H1 (cell line): ENCODE results near the gene NPAS4. TPM values are rescaled to one million over a fixed set of nuclear protein-coding genes. Genes with fewer than 3 reads are reported as not detected.

Experiments used
- ASH2L ChIP-seq: fragments of 200-600, 300-600 bp; sonication (generic); IDR thresholded peaks from one replicate; pipeline ENCODE4 v1.7.1; 2017; ENCODE audit warnings: low read length
- CREB1 ChIP-seq: IDR thresholded peaks from 2 replicates; pipeline ENCODE4 v1.6.1; 2012; ENCODE audit warnings: inconsistent platforms
- EP300 ChIP-seq, 2 experiments: IDR thresholded peaks; 1 replicate in 1 of 2; 2 replicates in 1 of 2; pipeline ENCODE4 v1.6.1; 2011 to 2012; ENCODE audit warnings: low read depth in 2 of 2, low read length in 2 of 2, mild to moderate bottlenecking in 2 of 2, borderline replicate concordance in 1 of 2, inconsistent platforms in 1 of 2, moderate library complexity in 1 of 2
- JUN ChIP-seq: IDR thresholded peaks from 2 replicates; pipeline ENCODE4 v1.6.1; 2011; ENCODE audit warnings: low read depth, mild to moderate bottlenecking, improper control_type of control experiment, low read length
- MAFK ChIP-seq: IDR thresholded peaks from 2 replicates; pipeline ENCODE4 v1.6.1; 2012; ENCODE audit warnings: low read depth, mild to moderate bottlenecking, improper control_type of control experiment, low read length
- MAX ChIP-seq: IDR thresholded peaks from 2 replicates; pipeline ENCODE4 v1.6.1; 2012; ENCODE audit warnings: inconsistent platforms
- POU5F1 ChIP-seq: IDR thresholded peaks from 2 replicates; pipeline ENCODE4 v1.6.1; 2011; ENCODE audit warnings: low read depth, mild to moderate bottlenecking, low read length, moderate library complexity
- RAD21 ChIP-seq, 2 experiments: IDR thresholded peaks in 1 of 2; conservative IDR thresholded peaks in 1 of 2; 2 replicates each; pipeline ENCODE4 v1.6.1; 2011; ENCODE audit warnings: low read depth in 2 of 2, low read length in 2 of 2, improper control_type of control experiment in 1 of 2, inconsistent platforms in 1 of 2, mild to moderate bottlenecking in 1 of 2, moderate library complexity in 1 of 2
- RBBP5 ChIP-seq: IDR thresholded peaks from 2 replicates; pipeline ENCODE4 v1.7.1; 2012; ENCODE audit warnings: low read depth, mild to moderate bottlenecking, inconsistent platforms, low read length, moderate library complexity, borderline replicate concordance
- SAP30 ChIP-seq: fragments of 300-600 bp; sonication (generic); IDR thresholded peaks from 2 replicates; pipeline ENCODE4 v1.7.1; 2012; ENCODE audit warnings: low read length, moderate library complexity, mild to moderate bottlenecking, inconsistent platforms; ENCODE audit not compliant: insufficient read depth, insufficient replicate concordance
- SIN3A ChIP-seq, 2 experiments: IDR thresholded peaks in 1 of 2; conservative IDR thresholded peaks in 1 of 2; 2 replicates each; pipeline ENCODE4 v1.6.1; 2011 to 2012; ENCODE audit warnings: low read length in 2 of 2, improper control_type of control experiment in 1 of 2, low read depth in 1 of 2, mild to moderate bottlenecking in 1 of 2
- SIX5 ChIP-seq: IDR thresholded peaks from 2 replicates; pipeline ENCODE4 v1.6.1; 2011; ENCODE audit warnings: mild to moderate bottlenecking, low read depth, low read length
- TAF1 ChIP-seq: IDR thresholded peaks from 2 replicates; pipeline ENCODE4 v1.6.1; 2011; ENCODE audit warnings: mild to moderate bottlenecking, low read depth, low read length
- TBP ChIP-seq: IDR thresholded peaks from 2 replicates; pipeline ENCODE4 v1.6.1; 2011; ENCODE audit warnings: low read depth, low read length, improper control_type of control experiment
- YY1 ChIP-seq: IDR thresholded peaks from 2 replicates; pipeline ENCODE4 v1.6.1; 2011; ENCODE audit warnings: low read depth, mild to moderate bottlenecking, low read length
- polyA plus RNA-seq, 7 experiments: library from polyadenylated mRNA; depleted of rRNA in 3 of 7; stranded (reverse) in 5 of 7; unstranded in 2 of 7; fragments of >200 nt in 5 of 7; fragments of 200-250 nt in 2 of 7; gene quantifications; 1 replicate in 5 of 7; 2 replicates in 1 of 7; 4 replicates in 1 of 7; pipeline versions ENCODE4 v1.2.1 to v1.2.3, GENCODE V29; 2011 to 2013; ENCODE audit warnings: missing spikeins in 2 of 7, mixed read lengths in 2 of 7
- total RNA-seq: library from RNA; stranded (reverse); fragmentation: NEBNext Ultra II Directional; extraction: Animal tissue kit (Norgen Biotek cat#: 25700); gene quantifications from 2 replicates; pipeline ENCODE4 v1.2.1, GENCODE V29; 2021
- TF ChIP-seq, protein P1 (sequence below): IDR thresholded peaks from 2 replicates; pipeline ENCODE4 v1.6.1; 2012; ENCODE audit warnings: low read length, inconsistent platforms

The NPAS4 gene
- total and polyA plus RNA-seq, 2 of the 8 experiments (the other 6 are each of a cell fraction or from before 2014, with no cell fraction given), result 0.73 to 0.99 TPM

DNA sequence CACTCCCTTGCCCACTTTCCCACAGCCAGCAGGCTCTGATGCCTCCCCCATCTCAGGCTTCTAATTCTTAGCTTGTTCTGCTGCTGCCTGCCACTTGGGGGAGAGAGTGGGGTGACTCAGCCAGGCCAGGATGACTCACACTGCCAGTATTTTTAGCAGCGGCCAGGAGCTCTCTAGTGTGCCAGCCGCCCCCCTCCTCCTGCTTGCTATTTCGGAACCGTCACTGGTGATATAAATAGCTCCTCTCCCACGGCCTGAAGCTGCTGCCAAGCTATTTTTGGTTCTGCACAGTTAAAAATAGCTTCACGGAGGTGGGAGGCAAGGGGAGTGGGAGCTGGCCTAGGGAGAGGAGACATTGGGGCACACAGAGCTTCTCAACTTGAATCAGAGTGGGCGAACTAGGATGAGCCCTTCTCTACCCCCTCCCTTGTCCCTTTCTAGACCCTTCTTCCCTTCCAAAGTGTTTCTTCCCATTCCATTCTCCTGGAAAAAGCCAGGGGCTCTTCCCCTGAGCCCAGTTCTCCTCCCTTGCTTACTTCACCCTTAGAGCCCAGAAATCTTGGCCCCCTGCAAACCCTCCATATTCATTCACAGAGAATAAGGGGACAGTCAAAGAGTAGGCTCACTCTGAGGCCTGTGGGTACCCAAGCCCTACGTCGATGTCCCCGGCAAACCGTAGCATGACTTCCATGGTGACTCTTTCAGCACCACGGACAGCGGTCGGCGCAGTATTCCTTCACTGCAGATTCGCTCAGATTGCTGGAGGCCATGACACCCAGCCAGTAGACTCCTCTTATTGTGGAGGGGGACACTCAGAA is 2.5 kb upstream of the NPAS4 start (continued):
- TF ChIP-seq EP300 (IDR thresholded peaks at IDR 0.05; ENCODE audit: borderline replicate concordance in 1 of 2, low read depth in 2 of 2, low read length in 2 of 2), result no peak
- TF ChIP-seq YY1, result peak; percentile 91
- peak; percentile 24; the same call in 1 of the 2 replicates for TF ChIP-seq RBBP5
- TF ChIP-seq RAD21 (IDR thresholded peaks at IDR 0.05 in 1 of 2, conservative IDR thresholded peaks at IDR 0.05 in 1 of 2; ENCODE audit: low read depth in 2 of 2, low read length in 2 of 2), result peak; percentile 44 to 60; a peak in 3 of 4 replicates
- peak; percentile 51 for TF ChIP-seq MAX
- TF ChIP-seq MAFK, result peak; percentile 79; the same call in 1 of the 2 replicates
- TF ChIP-seq TBP, result no peak
- no peak for TF ChIP-seq SIX5
- TF ChIP-seq POU5F1, result no peak
- TF ChIP-seq SAP30, result peak; percentile 89
- TF ChIP-seq, protein P1, sequence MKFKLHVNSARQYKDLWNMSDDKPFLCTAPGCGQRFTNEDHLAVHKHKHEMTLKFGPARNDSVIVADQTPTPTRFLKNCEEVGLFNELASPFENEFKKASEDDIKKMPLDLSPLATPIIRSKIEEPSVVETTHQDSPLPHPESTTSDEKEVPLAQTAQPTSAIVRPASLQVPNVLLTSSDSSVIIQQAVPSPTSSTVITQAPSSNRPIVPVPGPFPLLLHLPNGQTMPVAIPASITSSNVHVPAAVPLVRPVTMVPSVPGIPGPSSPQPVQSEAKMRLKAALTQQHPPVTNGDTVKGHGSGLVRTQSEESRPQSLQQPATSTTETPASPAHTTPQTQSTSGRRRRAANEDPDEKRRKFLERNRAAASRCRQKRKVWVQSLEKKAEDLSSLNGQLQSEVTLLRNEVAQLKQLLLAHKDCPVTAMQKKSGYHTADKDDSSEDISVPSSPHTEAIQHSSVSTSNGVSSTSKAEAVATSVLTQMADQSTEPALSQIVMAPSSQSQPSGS, result no peak
- peak; percentile 1 for TF ChIP-seq ASH2L
- peak; percentile 70; the same call in 1 of the 2 replicates for TF ChIP-seq CREB1
- peak; percentile 97 to 98 for TF ChIP-seq SIN3A (conservative IDR thresholded peaks at IDR 0.05 in 1 of 2, IDR thresholded peaks at IDR 0.05 in 1 of 2; ENCODE audit: low read depth in 1 of 2, low read length in 2 of 2)
- TF ChIP-seq JUN, result peak; percentile 92
- 0 out of 2 replicates have a peak, but pooled peaks have one; percentile 19 for TF ChIP-seq TAF1
